Posterior cingulate gyrus (tissue), 11 donors: Measurements from ENCODE around the gene PLEKHA5.
"Not testable (repeated sequence)": the region's sequence is repeated elsewhere in the genome, so short reads cannot be mapped to it uniquely, and the experiment has no call there.

Source experiments
- DNase-seq, 10 donors: peaks; one replicate each; pipeline versions ENCODE4 v3.0.0 to v3.0.0-alpha.2; 2020 to 2021; ENCODE audit warnings: mixed read lengths in 3 of 10
- intact Hi-C: fragments of 100-400 bp; cut with DNase I; formaldehyde crosslinking; loops from one replicate; pipeline ENCODE4 v1.15.1; 2023

PLEKHA5 gene

GRCh38 chr12:19388131-19388549 is 258.6 kb downstream of the PLEKHA5 start:
- DNase-seq, result peak in 1 of 10 donors; percentile 48
- intact Hi-C loops, result no loop called here

- no peak for DNase-seq
- intact Hi-C loops, result no loop called here
These were observed 260.6 kb downstream of the PLEKHA5 start for GRCh38 chr12:19390051-19390598.

- peak in 1 of 10 donors; percentile 19 for DNase-seq
- intact Hi-C loops, result not testable (repeated sequence)
These were observed 263.1 kb downstream of the PLEKHA5 start for GRCh38 chr12:19392644-19393043.

- no peak for DNase-seq
- intact Hi-C loops, result no loop called here
These were observed 264.9 kb downstream of the PLEKHA5 start for GRCh38 chr12:19394385-19394784.

GRCh38 chr12:19397534-19397933 is 268.0 kb downstream of the PLEKHA5 start:
- DNase-seq, result peak in 1 of 10 donors; percentile 2
- intact Hi-C loops, result no loop called here

GRCh38 chr12:19398376-19399363 is 269.1 kb downstream of the PLEKHA5 start:
- intact Hi-C loops, result no loop called here
- DNase-seq, result peak in 1 of 10 donors; percentile 13

- DNase-seq, intact Hi-C loops: not testable (repeated sequence)
These were observed 271.2 kb downstream of the PLEKHA5 start for GRCh38 chr12:19400649-19401285.

GRCh38 chr12:19402211-19402610 is 272.7 kb downstream of the PLEKHA5 start:
- DNase-seq, result peak in 1 of 10 donors; percentile 16
- intact Hi-C loops, result no loop called here

- DNase-seq, result peak in 7 of 10 donors; percentile 8 to 86 (median 51)
- intact Hi-C loops, result no loop called here
These were observed 273.4 kb downstream of the PLEKHA5 start for GRCh38 chr12:19402743-19403431.

GRCh38 chr12:19404242-19404880 is 274.8 kb downstream of the PLEKHA5 start:
- intact Hi-C loops, result no loop called here

GRCh38 chr12:19409376-19409775 is 279.8 kb downstream of the PLEKHA5 start:
- peak in 1 of 10 donors; percentile 2 for DNase-seq
- intact Hi-C loops, result no loop called here

More at GRCh38 chr12:19404242-19404880, 274.8 kb downstream of the PLEKHA5 start:
- DNase-seq, result peak in 1 of 10 donors; percentile 4

- no peak for DNase-seq
- intact Hi-C loops, result no loop called here
These were observed 280.7 kb downstream of the PLEKHA5 start for GRCh38 chr12:19410211-19410610.

GRCh38 chr12:19410629-19411185 is 281.2 kb downstream of the PLEKHA5 start:
- no peak for DNase-seq
- intact Hi-C loops, result no loop called here

- peak in 1 of 10 donors; percentile 22 for DNase-seq
- intact Hi-C loops, result no loop called here
These were observed 282.0 kb downstream of the PLEKHA5 start for GRCh38 chr12:19411234-19412204.

GRCh38 chr12:19412844-19413243 is 283.3 kb downstream of the PLEKHA5 start:
- intact Hi-C loops, result no loop called here
- DNase-seq, result peak in 1 of 10 donors; percentile 77

GRCh38 chr12:19413582-19413981 is 284.0 kb downstream of the PLEKHA5 start:
- intact Hi-C loops, result not testable (repeated sequence)
- peak in 1 of 10 donors; percentile 2 for DNase-seq

- intact Hi-C loops, result no loop called here
- no peak for DNase-seq
These were observed 286.0 kb downstream of the PLEKHA5 start for GRCh38 chr12:19415563-19415962.

- peak in 2 of 10 donors; percentile 11 to 29 for DNase-seq
- intact Hi-C loops, result no loop called here
These were observed 289.6 kb downstream of the PLEKHA5 start for GRCh38 chr12:19419086-19419485.
